Measurements from ENCODE around the gene MARCHF10.

The MARCHF10 gene

GRCh38 chr17:62822080-62822904 is 14.2 kb upstream of the MARCHF10 start:
- ChIA-PET CTCF (no interaction called here), POLR2A (interaction anchor here (0.8 to 1.0 kb wide), 2 partner anchors 143 to 144 kb away, joined by 3 to 4 read pairs; partner anchors contain the start of gene TANC2)
- no peak for DNase-seq (ENCODE audit: extremely low spot score)
- TF ChIP-seq ELF4 (IDR thresholded peaks at IDR 0.05) = no peak
- TF ChIP-seq SUZ12 (IDR thresholded peaks at IDR 0.05) = no peak
- no peak for TF ChIP-seq LEF1 (IDR thresholded peaks at IDR 0.05; ENCODE audit: borderline replicate concordance)
- TF ChIP-seq L3MBTL2 (conservative IDR thresholded peaks at IDR 0.05) = no peak
- TF ChIP-seq ARNT (IDR thresholded peaks at IDR 0.05) = no peak
- TF ChIP-seq NFRKB (IDR thresholded peaks at IDR 0.05) = no peak
- TF ChIP-seq BHLHE40 (IDR thresholded peaks at IDR 0.05; ENCODE audit: borderline replicate concordance) = no peak
- TF ChIP-seq FOXM1 (IDR thresholded peaks at IDR 0.05; ENCODE audit: borderline replicate concordance) = no peak
- no peak for TF ChIP-seq FOXA1 (IDR thresholded peaks at IDR 0.05)

GRCh38 chr17:62821189-62822079 is 13.3 kb upstream of the MARCHF10 start:
- ChIA-PET POLR2A (interaction anchor here (0.8 to 1.0 kb wide), 2 partner anchors 144 to 145 kb away, joined by 3 to 4 read pairs; partner anchors contain the start of gene TANC2), CTCF (no interaction called here)
- DNase-seq (ENCODE audit: extremely low spot score) = no peak
- TF ChIP-seq SUZ12 (IDR thresholded peaks at IDR 0.05) = no peak
- no peak for TF ChIP-seq FOXK2 (IDR thresholded peaks at IDR 0.05)
- TF ChIP-seq ARNT (IDR thresholded peaks at IDR 0.05) = no peak
- TF ChIP-seq CTBP1 (IDR thresholded peaks at IDR 0.05; ENCODE audit: borderline replicate concordance) = no peak
- TF ChIP-seq NFRKB (IDR thresholded peaks at IDR 0.05) = no peak
- no peak for TF ChIP-seq LEF1 (IDR thresholded peaks at IDR 0.05; ENCODE audit: borderline replicate concordance)

GRCh38 chr17:62819511-62820221 is 11.6 kb upstream of the MARCHF10 start:
- DNase-seq (ENCODE audit: extremely low spot score) = peak; percentile 34
- no peak for TF ChIP-seq FOXA1 (IDR thresholded peaks at IDR 0.05)
- no peak for TF ChIP-seq FOXM1 (IDR thresholded peaks at IDR 0.05; ENCODE audit: borderline replicate concordance)
- TF ChIP-seq LEF1 (IDR thresholded peaks at IDR 0.05; ENCODE audit: borderline replicate concordance) = no peak
- POLR2A ChIA-PET = interaction anchor here (1.2 kb wide), 1 partner anchor 146 kb away, joined by 3 read pairs; no protein-coding TSS in a partner anchor
- CTCF ChIA-PET = interaction anchor here (0.5 to 0.8 kb wide), 2 partner anchors 9 to 23 kb away, joined by 3 to 5 read pairs; no protein-coding TSS in a partner anchor

- POLR2A ChIA-PET = no interaction called here
- CTCF ChIA-PET = no interaction called here
- TF ChIP-seq CTBP1 (IDR thresholded peaks at IDR 0.05; ENCODE audit: borderline replicate concordance) (no peak), PKNOX1 (IDR thresholded peaks at IDR 0.05) (no peak), HDGF (IDR thresholded peaks at IDR 0.05; ENCODE audit: borderline replicate concordance) (no peak), FOXA1 (IDR thresholded peaks at IDR 0.05) (no peak), ZNF384 (IDR thresholded peaks at IDR 0.05) (no peak), L3MBTL2 (conservative IDR thresholded peaks at IDR 0.05) (no peak), FOXM1 (IDR thresholded peaks at IDR 0.05; ENCODE audit: borderline replicate concordance) (no peak), SP1 (IDR thresholded peaks at IDR 0.05) (no peak), NFRKB (IDR thresholded peaks at IDR 0.05) (no peak), TARDBP (IDR thresholded peaks at IDR 0.05) (no peak), ELF4 (IDR thresholded peaks at IDR 0.05) (no peak), BHLHE40 (IDR thresholded peaks at IDR 0.05; ENCODE audit: borderline replicate concordance) (no peak), LEF1 (IDR thresholded peaks at IDR 0.05; ENCODE audit: borderline replicate concordance) (no peak), FOXK2 (IDR thresholded peaks at IDR 0.05) (no peak), SUZ12 (IDR thresholded peaks at IDR 0.05) (no peak), ARNT (IDR thresholded peaks at IDR 0.05) (no peak)
- no peak for DNase-seq (ENCODE audit: extremely low spot score)
Measured at GRCh38 chr17:62818526-62818925, 10.4 kb upstream of the MARCHF10 start.

- no peak for DNase-seq (ENCODE audit: extremely low spot score)
Measured at GRCh38 chr17:62816282-62816839, 8.2 kb upstream of the MARCHF10 start.

More at GRCh38 chr17:62816282-62816839, 8.2 kb upstream of the MARCHF10 start:
- ChIA-PET POLR2A (no interaction called here), CTCF (no interaction called here)
- TF ChIP-seq ELF4 (IDR thresholded peaks at IDR 0.05) = no peak
- no peak for TF ChIP-seq ZNF384 (IDR thresholded peaks at IDR 0.05)
- no peak for TF ChIP-seq NFRKB (IDR thresholded peaks at IDR 0.05)
- TF ChIP-seq CTBP1 (IDR thresholded peaks at IDR 0.05; ENCODE audit: borderline replicate concordance) = no peak
- no peak for TF ChIP-seq SUZ12 (IDR thresholded peaks at IDR 0.05)
- TF ChIP-seq SP1 (IDR thresholded peaks at IDR 0.05) = no peak
- TF ChIP-seq TARDBP (IDR thresholded peaks at IDR 0.05) = no peak
- TF ChIP-seq HDGF (IDR thresholded peaks at IDR 0.05; ENCODE audit: borderline replicate concordance) = no peak
- TF ChIP-seq L3MBTL2 (conservative IDR thresholded peaks at IDR 0.05) = no peak
- no peak for TF ChIP-seq BHLHE40 (IDR thresholded peaks at IDR 0.05; ENCODE audit: borderline replicate concordance)
- TF ChIP-seq ARNT (IDR thresholded peaks at IDR 0.05) = no peak
- TF ChIP-seq FOXK2 (IDR thresholded peaks at IDR 0.05) = no peak
- no peak for TF ChIP-seq FOXA1 (IDR thresholded peaks at IDR 0.05)
- TF ChIP-seq LEF1 (IDR thresholded peaks at IDR 0.05; ENCODE audit: borderline replicate concordance) = no peak
- no peak for TF ChIP-seq PKNOX1 (IDR thresholded peaks at IDR 0.05)
